Calu3 (cell line): ENCODE results near the gene ME1. TPM values are rescaled to one million over a fixed set of nuclear protein-coding genes. Genes with fewer than 3 reads are reported as not detected.
"Not testable (repeated sequence)": the region's sequence is repeated elsewhere in the genome, so short reads cannot be mapped to it uniquely, and the experiment has no call there.

ENCODE experiments used
- BruUV-seq: library from RNA; stranded (reverse); fragments of 400-500 nt; replicated peaks from 2 replicates; lab custom pipeline; 2021; lab: Mats Ljungman, UMichigan
- CTCF ChIA-PET: fragments of 300-600 bp; sonication (Branson Sonifier 250); formaldehyde crosslinking; loops from one replicate; lab custom pipeline; 2022; ENCODE audit warnings: antibody characterized with exemption; lab: Charles Lee
- DNase-seq: peaks from one replicate; pipeline ENCODE4 v3.0.0; 2022
- H3K27ac Mint-ChIP-seq: one replicate; pipeline ENCODE4 v1.8.0; 2022; ENCODE audit warnings: mixed read lengths; ENCODE audit not compliant: unreplicated experiment
- H3K27me3 Mint-ChIP-seq: one replicate; pipeline ENCODE4 v1.8.0; 2022; ENCODE audit warnings: mixed read lengths; ENCODE audit not compliant: unreplicated experiment
- H3K36me3 Mint-ChIP-seq: one replicate; pipeline ENCODE4 v1.8.0; 2022; ENCODE audit warnings: mild to moderate bottlenecking, moderate library complexity, mixed read lengths; ENCODE audit not compliant: insufficient read depth, unreplicated experiment
- H3K4me1 Mint-ChIP-seq: one replicate; pipeline ENCODE4 v1.8.0; 2022; ENCODE audit warnings: mild to moderate bottlenecking, low read depth, mixed read lengths; ENCODE audit not compliant: unreplicated experiment
- H3K4me3 Mint-ChIP-seq: one replicate; pipeline ENCODE4 v1.8.0; 2022; ENCODE audit warnings: mild to moderate bottlenecking, low read depth, moderate library complexity, mixed read lengths; ENCODE audit not compliant: unreplicated experiment
- H3K9me3 Mint-ChIP-seq: one replicate; pipeline ENCODE4 v1.8.0; 2022; ENCODE audit warnings: low read depth, mixed read lengths; ENCODE audit not compliant: unreplicated experiment
- CTCF ChIP-seq: fragments of 200-600 bp; IDR thresholded peaks from one replicate; pipeline ENCODE4 v1.8.0; 2022; ENCODE audit warnings: antibody characterized with exemption; ENCODE audit not compliant: unreplicated experiment
- intact Hi-C: fragments of 100-400 bp; cut with micrococcal nuclease; formaldehyde crosslinking; loops from one replicate; pipeline ENCODE4 v1.10.0; 2022; ENCODE audit not compliant: unreplicated experiment
- total RNA-seq: library from RNA; stranded (reverse); gene quantifications from 2 replicates; pipeline ENCODE4 v1.2.3, GENCODE V29; 2022

ME1 gene
- total RNA-seq, 1 experiment from 2014 or later = 14.5 TPM

- Mint-ChIP-seq H3K27ac (peak overlapping the region; percentile 2), H3K4me3 (peak overlapping the region; percentile 99), H3K4me1 (peaks cover 1% of the 10 kb centered on the region), H3K9me3 (no peaks in the 10 kb centered on the region), H3K36me3 (peaks cover 40% of the 10 kb centered on the region), H3K27me3 (no peaks in the 10 kb centered on the region)
- BruUV-seq = no TSS peak
- CTCF ChIA-PET = interaction anchor here (0.8 kb wide), 1 partner anchor 400 kb away, joined by 3 read pairs; no protein-coding TSS in a partner anchor
- intact Hi-C loops = loop anchor here (5.0 kb wide), 2 partner anchors 122 to 947 kb away; partner anchors contain the start of gene IBTK
- DNase-seq = peak; percentile 58
- TF ChIP-seq CTCF = no peak
Observed at GRCh38 chr6:83193747-83194566, 236.9 kb downstream of the ME1 start.

- peak; percentile 91 for DNase-seq
- Mint-ChIP-seq H3K27me3 (no peaks in the 10 kb centered on the region), H3K9me3 (no peaks in the 10 kb centered on the region), H3K27ac (peak within 1 kb of the TSS; percentile 94), H3K4me1 (no peaks in the 10 kb centered on the region), H3K36me3 (peaks cover 40% of the 10 kb centered on the region), H3K4me3 (peak within 1 kb of the TSS; percentile 99)
- TF ChIP-seq CTCF = no peak
- intact Hi-C loops = loop anchor here (5.0 kb wide), 2 partner anchors 121 to 946 kb away; partner anchors contain the start of gene IBTK
- CTCF ChIA-PET = no interaction called here
- no TSS peak for BruUV-seq
Observed at GRCh38 chr6:83192871-83193746, 237.7 kb downstream of the ME1 start, which contains the start of the genes PGM3 and RWDD2A. TSS of gene PGM3 (minus strand) at chr6:83193265. CDS start at chr6:83191012, 2,253 bp downstream. TSS of gene RWDD2A (plus strand) at chr6:83193357. CDS start at chr6:83194452, 1,095 bp downstream.

- no peak for TF ChIP-seq CTCF
- no TSS peak for BruUV-seq
- CTCF ChIA-PET = no interaction called here
- Mint-ChIP-seq H3K27me3 (no peaks in the 10 kb centered on the region), H3K9me3 (no peaks in the 10 kb centered on the region), H3K4me1 (no peaks in the 10 kb centered on the region), H3K36me3 (peaks cover 40% of the 10 kb centered on the region), H3K27ac (peak overlapping the region; percentile 94), H3K4me3 (peak overlapping the region; percentile 99)
- DNase-seq = no peak
- intact Hi-C loops = loop anchor here (5.0 kb wide), 2 partner anchors 120 to 945 kb away; partner anchors contain the start of gene IBTK
Observed at GRCh38 chr6:83192456-83192855, 238.4 kb downstream of the ME1 start.

GRCh38 chr6:83191974-83192373, 238.9 kb downstream of the ME1 start:
- DNase-seq, H3K4me1 Mint-ChIP-seq, BruUV-seq, CTCF ChIA-PET, H3K27me3 Mint-ChIP-seq, H3K9me3 Mint-ChIP-seq, H3K27ac Mint-ChIP-seq: not testable (repeated sequence)
- peaks cover 40% of the 10 kb centered on the region for H3K36me3 Mint-ChIP-seq
- peak overlapping the region; percentile 99 for H3K4me3 Mint-ChIP-seq
- intact Hi-C loops = loop anchor here (5.0 kb wide), 2 partner anchors 120 to 945 kb away; partner anchors contain the start of gene IBTK
